Tibial nerve (tissue), 4 donors: ENCODE results near the gene ERH.

Source experiments
- EP300 ChIP-seq, 2 donors: sonication (generic); formaldehyde crosslinking; IDR thresholded peaks; one replicate each; pipeline ENCODE4 v1.6.1; 2017; ENCODE audit warnings: antibody characterized with exemption in 2 of 2, mild to moderate bottlenecking in 1 of 2
- POLR2A ChIP-seq, 2 donors: fragments of 450-650 bp; IDR thresholded peaks; one replicate each; pipeline ENCODE4 v1.6.1; 2017; ENCODE audit warnings: antibody characterized with exemption in 2 of 2, mild to moderate bottlenecking in 2 of 2, moderate library complexity in 2 of 2
- TF ChIP-seq, protein P1 (sequence below), 5 experiments: fragments of 200-600 bp in 3 of 5; fragments of 450-650 bp in 2 of 5; sonication (generic) in 3 of 5; IDR thresholded peaks; one replicate each; pipeline ENCODE4 v1.5.1; 2016 to 2019; ENCODE audit warnings: antibody characterized with exemption in 5 of 5, mild to moderate bottlenecking in 3 of 5, moderate library complexity in 2 of 5

- no peak for TF ChIP-seq EP300 (IDR thresholded peaks at IDR 0.05)
- TF ChIP-seq, protein P1, sequence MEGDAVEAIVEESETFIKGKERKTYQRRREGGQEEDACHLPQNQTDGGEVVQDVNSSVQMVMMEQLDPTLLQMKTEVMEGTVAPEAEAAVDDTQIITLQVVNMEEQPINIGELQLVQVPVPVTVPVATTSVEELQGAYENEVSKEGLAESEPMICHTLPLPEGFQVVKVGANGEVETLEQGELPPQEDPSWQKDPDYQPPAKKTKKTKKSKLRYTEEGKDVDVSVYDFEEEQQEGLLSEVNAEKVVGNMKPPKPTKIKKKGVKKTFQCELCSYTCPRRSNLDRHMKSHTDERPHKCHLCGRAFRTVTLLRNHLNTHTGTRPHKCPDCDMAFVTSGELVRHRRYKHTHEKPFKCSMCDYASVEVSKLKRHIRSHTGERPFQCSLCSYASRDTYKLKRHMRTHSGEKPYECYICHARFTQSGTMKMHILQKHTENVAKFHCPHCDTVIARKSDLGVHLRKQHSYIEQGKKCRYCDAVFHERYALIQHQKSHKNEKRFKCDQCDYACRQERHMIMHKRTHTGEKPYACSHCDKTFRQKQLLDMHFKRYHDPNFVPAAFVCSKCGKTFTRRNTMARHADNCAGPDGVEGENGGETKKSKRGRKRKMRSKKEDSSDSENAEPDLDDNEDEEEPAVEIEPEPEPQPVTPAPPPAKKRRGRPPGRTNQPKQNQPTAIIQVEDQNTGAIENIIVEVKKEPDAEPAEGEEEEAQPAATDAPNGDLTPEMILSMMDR (IDR thresholded peaks at IDR 0.05): no peak
- no peak for TF ChIP-seq POLR2A (IDR thresholded peaks at IDR 0.05)
Observed at GRCh38 chr14:69368381-69368780, 29.7 kb downstream of the ERH start.
